Transverse colon (tissue), 3 donors: ENCODE results near the gene MDFI.

Experiments used
- CTCF ChIP-seq, 5 experiments: fragments of 200-600 bp in 3 of 5; fragments of 450-650 bp in 2 of 5; sonication (generic) in 3 of 5; IDR thresholded peaks; 1 replicate in 2 of 5; 2 replicates in 3 of 5; pipeline ENCODE4 v1.5.1; 2016 to 2017; ENCODE audit warnings: antibody characterized with exemption in 5 of 5, inconsistent platforms in 3 of 5, mild to moderate bottlenecking in 2 of 5, moderate library complexity in 1 of 5
- POLR2A ChIP-seq: fragments of 450-650 bp; IDR thresholded peaks from one replicate; pipeline ENCODE4 v1.6.1; 2016; ENCODE audit warnings: antibody characterized with exemption, mild to moderate bottlenecking, moderate library complexity

GRCh38 chr6:41700463-41701347 is 62.4 kb downstream of the MDFI start:
- TF ChIP-seq POLR2A (no peak), CTCF (IDR thresholded peaks at IDR 0.05) (no peak)
